CD4-positive, alpha-beta memory T cell (primary cell): ENCODE measurements around the gene CPS1. TPM values are rescaled to one million over a fixed set of nuclear protein-coding genes. Genes with fewer than 3 reads are reported as not detected.

ENCODE experiments used
- CTCF ChIA-PET: fragments of 350-600 bp; sonication (Branson Sonifier 250); formaldehyde crosslinking; loops from one replicate; lab custom pipeline; 2021; ENCODE audit warnings: inconsistent platforms; ENCODE audit not compliant: partially characterized antibody; lab: Charles Lee
- POLR2A ChIA-PET: fragments of 350-600 bp; sonication (Branson Sonifier 250); formaldehyde crosslinking; loops from one replicate; lab custom pipeline; 2021; ENCODE audit not compliant: partially characterized antibody; lab: Charles Lee
- DNase-seq, 5 donors: peaks; one replicate each; pipeline versions ENCODE4 v3.0.0 to v3.0.0-alpha.2; 2020 to 2022; ENCODE audit warnings: mixed read lengths in 1 of 5
- H3K27ac ChIP-seq: one replicate; pipeline ENCODE4 v1.7.0; 2013; ENCODE audit warnings: low read depth, low read length
- H3K27me3 ChIP-seq: 2 replicates; pipeline ENCODE4 v1.7.0; 2013; ENCODE audit warnings: mild to moderate bottlenecking, low read length, moderate library complexity; ENCODE audit not compliant: insufficient read depth
- H3K36me3 ChIP-seq: 2 replicates; pipeline ENCODE4 v1.7.0; 2013; ENCODE audit warnings: mild to moderate bottlenecking, low read length, moderate library complexity; ENCODE audit not compliant: insufficient read depth
- H3K4me1 ChIP-seq: 2 replicates; pipeline ENCODE4 v1.7.0; 2013; ENCODE audit warnings: mild to moderate bottlenecking, low read length, moderate library complexity; ENCODE audit not compliant: insufficient read depth
- H3K4me3 ChIP-seq, 2 donors: one replicate each; pipeline ENCODE4 v1.7.0; 2013; ENCODE audit warnings: low read length in 2 of 2, mild to moderate bottlenecking in 1 of 2
- H3K9me3 ChIP-seq, 2 donors: one replicate each; pipeline ENCODE4 v1.7.0; 2013; ENCODE audit warnings: low read length in 2 of 2, control low read depth in 1 of 2; ENCODE audit not compliant: control insufficient read depth in 1 of 2
- H3K27ac Mint-ChIP-seq, 7 donors: one replicate each; pipeline ENCODE4 v1.8.0; 2020 to 2021; ENCODE audit warnings: mixed read lengths in 7 of 7, mild to moderate bottlenecking in 6 of 7, inconsistent platforms in 3 of 7, moderate library complexity in 3 of 7
- H3K27me3 Mint-ChIP-seq, 2 donors: one replicate each; pipeline ENCODE4 v1.8.0; 2020 to 2021; ENCODE audit warnings: mixed read lengths in 2 of 2
- H3K36me3 Mint-ChIP-seq, 2 donors: one replicate each; pipeline ENCODE4 v1.8.0; 2020 to 2021; ENCODE audit warnings: mixed read lengths in 2 of 2, inconsistent platforms in 1 of 2, mild to moderate bottlenecking in 1 of 2
- H3K4me1 Mint-ChIP-seq, 4 donors: one replicate each; pipeline ENCODE4 v1.8.0; 2020 to 2021; ENCODE audit warnings: mixed read lengths in 4 of 4, mild to moderate bottlenecking in 1 of 4
- H3K4me3 Mint-ChIP-seq, 8 donors: one replicate each; pipeline ENCODE4 v1.8.0; 2020 to 2021; ENCODE audit warnings: mixed read lengths in 8 of 8, mild to moderate bottlenecking in 7 of 8, moderate library complexity in 6 of 8, inconsistent platforms in 3 of 8
- H3K9me3 Mint-ChIP-seq, 8 donors: one replicate each; pipeline ENCODE4 v1.8.0; 2020 to 2021; ENCODE audit warnings: mixed read lengths in 8 of 8, mild to moderate bottlenecking in 5 of 8, inconsistent platforms in 3 of 8, moderate library complexity in 1 of 8
- intact Hi-C: fragments of 100-400 bp; cut with micrococcal nuclease; formaldehyde crosslinking; loops from one replicate; pipeline ENCODE4 v1.15.1; 2023
- polyA plus RNA-seq, 2 donors: library from polyadenylated mRNA; unstranded; fragments of 300-500 nt; fragmentation: Illumina TruSeq; gene quantifications; one replicate each; pipeline ENCODE4 v1.2.3, GENCODE V29; 2021
- total RNA-seq, 2 experiments: library from RNA; stranded (reverse); gene quantifications; one replicate each; pipeline ENCODE4 v1.2.3, GENCODE V29; 2021

Gene CPS1
- total and polyA plus RNA-seq, 4 experiments from 2014 or later = 0.44 TPM; not detected in 3

DNA sequence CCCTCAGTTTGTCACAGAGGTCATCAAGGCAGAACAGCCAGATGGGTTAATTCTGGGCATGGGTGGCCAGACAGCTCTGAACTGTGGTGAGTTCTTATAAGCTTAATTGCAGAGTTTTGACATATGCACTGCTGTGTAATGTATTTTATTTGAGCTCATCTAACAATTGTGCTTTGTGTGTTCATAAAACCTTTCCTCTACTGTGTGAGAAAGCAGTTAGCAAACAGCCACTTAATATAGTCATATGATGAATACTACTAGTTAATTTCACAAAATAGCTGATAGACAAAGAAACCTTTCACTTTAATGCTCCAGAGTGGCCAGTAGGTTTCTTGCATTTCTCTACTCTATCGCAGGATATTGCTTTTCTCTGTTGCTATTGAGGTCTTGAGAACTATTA, 43.1 kb downstream of the CPS1 start:
- no peaks in the 10 kb centered on the region for H3K4me1 ChIP-seq
- ChIA-PET CTCF (no interaction called here), POLR2A (no interaction called here)
- no peaks in the 10 kb centered on the region for H3K36me3 ChIP-seq
- no peaks in the 10 kb centered on the region for H3K4me1 Mint-ChIP-seq
- no peak overlapping the region for H3K4me3 Mint-ChIP-seq
- H3K36me3 Mint-ChIP-seq = no peaks in the 10 kb centered on the region
- no peaks in the 10 kb centered on the region for H3K27me3 ChIP-seq
- H3K9me3 ChIP-seq = no peaks in the 10 kb centered on the region
- DNase-seq = no peak
- H3K27me3 Mint-ChIP-seq = no peaks in the 10 kb centered on the region
- peaks cover 0 to 8% (median 3%) of the 10 kb centered on the region in 8 donors for H3K9me3 Mint-ChIP-seq
- no peak overlapping the region for H3K27ac Mint-ChIP-seq
- no peak overlapping the region for H3K27ac ChIP-seq
- H3K4me3 ChIP-seq = no peak overlapping the region
- intact Hi-C loops = no loop called here

GRCh38 chr2:210604666-210605065, 48.3 kb downstream of the CPS1 start:
- CTCF ChIA-PET = no interaction called here
- no peaks in the 10 kb centered on the region for H3K36me3 ChIP-seq

GRCh38 chr2:210606001-210606400, 49.6 kb downstream of the CPS1 start:
- no peaks in the 10 kb centered on the region for H3K9me3 ChIP-seq
- no peak for DNase-seq
- H3K27me3 ChIP-seq = no peaks in the 10 kb centered on the region
- H3K4me1 ChIP-seq = no peaks in the 10 kb centered on the region
- no peak overlapping the region for H3K4me3 ChIP-seq
- Mint-ChIP-seq H3K27me3 (no peaks in the 10 kb centered on the region), H3K4me3 (no peak overlapping the region), H3K9me3 (no peaks in the 10 kb centered on the region), H3K36me3 (no peaks in the 10 kb centered on the region), H3K27ac (no peak overlapping the region), H3K4me1 (no peaks in the 10 kb centered on the region)
- H3K27ac ChIP-seq = no peak overlapping the region
- no peaks in the 10 kb centered on the region for H3K36me3 ChIP-seq
- POLR2A ChIA-PET = no interaction called here
- CTCF ChIA-PET = no interaction called here
- intact Hi-C loops = no loop called here

More at GRCh38 chr2:210604666-210605065, 48.3 kb downstream of the CPS1 start:
- Histone ChIP-seq H3K4me1 (no peaks in the 10 kb centered on the region), H3K9me3 (no peaks in the 10 kb centered on the region), H3K4me3 (no peak overlapping the region), H3K27me3 (no peaks in the 10 kb centered on the region), H3K27ac (no peak overlapping the region)
- Mint-ChIP-seq H3K4me1 (no peaks in the 10 kb centered on the region), H3K27ac (no peak overlapping the region), H3K36me3 (no peaks in the 10 kb centered on the region), H3K4me3 (no peak overlapping the region), H3K27me3 (no peaks in the 10 kb centered on the region), H3K9me3 (no peaks in the 10 kb centered on the region)
- intact Hi-C loops = no loop called here
- no peak for DNase-seq
- POLR2A ChIA-PET = no interaction called here

DNA sequence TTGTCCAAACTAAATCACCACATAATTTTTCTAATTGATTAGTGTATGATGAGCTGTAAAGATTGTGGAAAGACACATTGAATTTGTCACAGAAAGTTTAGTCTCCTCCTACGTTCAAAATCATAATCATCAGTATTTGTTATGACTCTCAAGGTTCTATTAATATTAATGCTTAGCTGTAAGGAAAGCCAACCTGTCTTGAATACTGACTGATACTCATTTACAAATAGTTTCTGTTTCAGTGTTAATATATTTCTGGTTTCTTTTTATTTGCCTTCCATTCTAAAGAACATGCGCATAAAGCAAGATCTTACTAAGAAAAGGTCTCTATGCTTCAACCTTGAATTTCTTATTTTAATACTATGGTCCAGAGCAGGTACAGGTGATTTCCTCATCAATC, 55.1 kb downstream of the CPS1 start:
- H3K27me3 Mint-ChIP-seq = no peaks in the 10 kb centered on the region
- H3K27ac ChIP-seq = no peak overlapping the region
- DNase-seq = no peak
- no peaks in the 10 kb centered on the region for H3K27me3 ChIP-seq
- H3K9me3 Mint-ChIP-seq = peaks cover 0 to 3% (median 0%) of the 10 kb centered on the region in 8 donors
- ChIA-PET CTCF (no interaction called here), POLR2A (no interaction called here)
- no peak overlapping the region for H3K4me3 Mint-ChIP-seq
- no peaks in the 10 kb centered on the region for H3K36me3 ChIP-seq
- H3K4me1 Mint-ChIP-seq = no peaks in the 10 kb centered on the region
- H3K36me3 Mint-ChIP-seq = no peaks in the 10 kb centered on the region
- H3K9me3 ChIP-seq = no peaks in the 10 kb centered on the region
- H3K27ac Mint-ChIP-seq = no peak overlapping the region
- no peaks in the 10 kb centered on the region for H3K4me1 ChIP-seq
- H3K4me3 ChIP-seq = no peak overlapping the region
- intact Hi-C loops = no loop called here

DNA sequence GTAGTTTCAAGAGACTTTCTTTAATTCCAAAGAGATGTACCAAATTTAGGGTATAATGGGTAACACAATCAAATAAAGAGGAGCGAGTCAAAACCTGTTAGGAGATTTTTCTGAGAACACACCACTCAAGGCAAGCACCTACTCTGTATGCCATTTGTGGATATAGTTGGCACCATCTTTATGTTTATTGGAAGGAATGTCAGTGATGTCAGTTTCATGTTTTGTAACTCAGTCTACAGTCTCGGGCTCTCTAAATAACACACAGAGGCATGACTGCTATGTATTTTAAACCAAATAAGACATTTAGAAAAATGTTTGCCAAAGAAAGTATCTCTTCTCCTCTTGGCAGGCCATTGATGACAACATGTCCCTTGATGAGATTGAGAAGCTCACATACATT, 59.7 kb downstream of the CPS1 start:
- no peaks in the 10 kb centered on the region for H3K27me3 Mint-ChIP-seq
- DNase-seq = no peak
- ChIA-PET CTCF (no interaction called here), POLR2A (no interaction called here)
- Histone ChIP-seq H3K4me1 (no peaks in the 10 kb centered on the region), H3K27me3 (no peaks in the 10 kb centered on the region), H3K27ac (no peak overlapping the region), H3K9me3 (no peaks in the 10 kb centered on the region), H3K4me3 (no peak overlapping the region), H3K36me3 (no peaks in the 10 kb centered on the region)
- intact Hi-C loops = no loop called here
- H3K36me3 Mint-ChIP-seq = no peaks in the 10 kb centered on the region
- no peak overlapping the region for H3K4me3 Mint-ChIP-seq
- H3K9me3 Mint-ChIP-seq = peaks cover 0 to 3% (median 0%) of the 10 kb centered on the region in 8 donors
- no peaks in the 10 kb centered on the region for H3K4me1 Mint-ChIP-seq
- no peak overlapping the region for H3K27ac Mint-ChIP-seq

- H3K27ac Mint-ChIP-seq = no peak overlapping the region
- no peaks in the 10 kb centered on the region for H3K4me1 Mint-ChIP-seq
- no peaks in the 10 kb centered on the region for H3K36me3 Mint-ChIP-seq
- DNase-seq = no peak
- H3K4me3 Mint-ChIP-seq = no peak overlapping the region
- no peak overlapping the region for H3K4me3 ChIP-seq
- POLR2A ChIA-PET = no interaction called here
- H3K27me3 Mint-ChIP-seq = no peaks in the 10 kb centered on the region
- H3K9me3 Mint-ChIP-seq = peaks cover 0 to 3% (median 0%) of the 10 kb centered on the region in 8 donors
- H3K27ac ChIP-seq = no peak overlapping the region
- no peaks in the 10 kb centered on the region for H3K36me3 ChIP-seq
- H3K4me1 ChIP-seq = no peaks in the 10 kb centered on the region
- CTCF ChIA-PET = no interaction called here
- H3K9me3 ChIP-seq = no peaks in the 10 kb centered on the region
- intact Hi-C loops = no loop called here
- no peaks in the 10 kb centered on the region for H3K27me3 ChIP-seq
Observed at GRCh38 chr2:210617318-210617717, 60.9 kb downstream of the CPS1 start.

DNA sequence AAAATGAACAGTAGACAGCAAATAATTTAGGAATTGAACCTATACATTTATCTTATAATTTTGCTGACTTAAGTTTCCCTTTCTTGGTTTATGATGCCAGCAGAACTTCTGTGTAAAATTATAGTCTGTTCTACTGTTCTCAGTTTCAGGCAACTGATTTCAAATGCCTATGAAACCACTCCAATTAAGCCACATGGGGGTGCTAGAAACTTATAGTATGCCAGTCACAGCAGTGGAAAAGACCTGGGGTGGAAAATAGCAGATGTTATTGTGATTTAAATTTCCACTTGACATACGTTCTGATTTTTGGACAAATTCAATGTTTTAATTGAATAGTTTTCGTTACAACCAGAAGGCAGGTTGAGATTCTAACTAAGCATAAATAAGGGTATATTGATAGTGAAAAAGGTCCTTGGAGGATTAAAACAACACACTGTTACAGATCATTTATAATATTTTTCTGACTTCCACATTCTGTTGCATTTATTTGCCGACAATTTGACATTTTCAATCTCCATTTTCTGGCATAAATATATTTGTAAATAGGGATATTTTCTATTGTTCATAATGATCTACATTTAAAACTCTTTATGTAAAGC, 61.4 kb downstream of the CPS1 start:
- Mint-ChIP-seq H3K36me3 (no peaks in the 10 kb centered on the region), H3K4me1 (no peaks in the 10 kb centered on the region), H3K9me3 (peaks cover 0 to 3% (median 0%) of the 10 kb centered on the region in 8 donors)

DNA sequence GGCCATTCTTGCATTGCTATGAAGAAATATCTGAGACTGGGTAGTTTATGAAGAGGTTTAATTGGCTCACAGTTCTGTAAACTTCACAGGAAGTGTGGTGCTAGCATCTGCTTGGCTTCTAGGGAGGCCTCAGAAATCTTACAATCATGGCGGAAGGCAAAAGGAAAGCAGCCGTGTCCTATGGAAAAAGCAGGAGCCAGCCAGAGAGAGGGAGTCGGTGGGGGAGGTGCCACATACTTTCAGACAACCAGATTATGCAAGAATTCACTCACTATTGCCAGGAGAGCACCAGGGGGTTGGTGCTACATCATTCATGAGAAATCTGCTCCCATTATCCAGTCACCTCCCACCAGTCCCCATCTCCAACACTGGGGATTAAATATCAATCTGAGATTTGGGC, 64.1 kb downstream of the CPS1 start:
- Histone ChIP-seq H3K27me3 (no peaks in the 10 kb centered on the region), H3K9me3 (no peaks in the 10 kb centered on the region), H3K27ac (no peak overlapping the region), H3K4me1 (no peaks in the 10 kb centered on the region), H3K4me3 (no peak overlapping the region), H3K36me3 (no peaks in the 10 kb centered on the region)
- POLR2A ChIA-PET = no interaction called here
- intact Hi-C loops = no loop called here
- Mint-ChIP-seq H3K27me3 (no peaks in the 10 kb centered on the region), H3K9me3 (no peaks in the 10 kb centered on the region), H3K4me3 (no peak overlapping the region), H3K27ac (no peak overlapping the region), H3K36me3 (no peaks in the 10 kb centered on the region), H3K4me1 (no peaks in the 10 kb centered on the region)
- CTCF ChIA-PET = no interaction called here
- no peak for DNase-seq

More for the DNA sequence above, 61.4 kb downstream of the CPS1 start:
- no peak for DNase-seq
- ChIA-PET POLR2A (no interaction called here), CTCF (no interaction called here)
- Histone ChIP-seq H3K27ac (no peak overlapping the region), H3K4me3 (no peak overlapping the region), H3K4me1 (no peaks in the 10 kb centered on the region), H3K36me3 (no peaks in the 10 kb centered on the region), H3K27me3 (no peaks in the 10 kb centered on the region), H3K9me3 (no peaks in the 10 kb centered on the region)
- intact Hi-C loops = no loop called here
- H3K27me3 Mint-ChIP-seq = no peaks in the 10 kb centered on the region
- no peak overlapping the region for H3K4me3 Mint-ChIP-seq
- no peak overlapping the region for H3K27ac Mint-ChIP-seq
